GM12878 (cell line): Measurements from ENCODE around the gene AKAP9.

Source experiments
- ATF3 ChIP-seq: IDR thresholded peaks from 2 replicates; pipeline ENCODE4 v1.6.1; 2011; ENCODE audit warnings: low read depth, mild to moderate bottlenecking, low read length, moderate library complexity, borderline replicate concordance; ENCODE audit errors: extremely low read depth
- CTCF ChIP-seq, 3 experiments: IDR thresholded peaks in 2 of 3; conservative IDR thresholded peaks in 1 of 3; 2 replicates each; pipeline ENCODE4 v1.5.1; 2011; ENCODE audit warnings: low read depth in 3 of 3, low read length in 3 of 3, mild to moderate bottlenecking in 3 of 3, control low read depth in 2 of 3, moderate library complexity in 2 of 3, inconsistent platforms in 1 of 3, mixed read lengths in 1 of 3; ENCODE audit not compliant: control insufficient read depth in 2 of 3, insufficient read depth in 1 of 3; ENCODE audit errors: extremely low read depth in 1 of 3
- CUX1 ChIP-seq: IDR thresholded peaks from 2 replicates; pipeline ENCODE4 v1.6.1; 2012; ENCODE audit warnings: improper control_type of control experiment, low read depth, low read length; ENCODE audit not compliant: insufficient replicate concordance
- IRF3 ChIP-seq: fragments of 450-650 bp; IDR thresholded peaks from 2 replicates; pipeline ENCODE4 v1.6.1; 2014; ENCODE audit warnings: mild to moderate bottlenecking
- JUND ChIP-seq: IDR thresholded peaks from 2 replicates; pipeline ENCODE4 v1.6.1; 2012; ENCODE audit warnings: low read depth, mild to moderate bottlenecking, low read length, improper control_type of control experiment, moderate library complexity
- POLR2A ChIP-seq: IDR thresholded peaks from 2 replicates; pipeline ENCODE4 v1.6.1; 2011; ENCODE audit warnings: low read depth, mild to moderate bottlenecking, low read length
- POLR2AphosphoS5 ChIP-seq: IDR thresholded peaks from 2 replicates; pipeline ENCODE4 v1.6.1; 2011; ENCODE audit warnings: mild to moderate bottlenecking, low read length, inconsistent platforms
- RCOR1 ChIP-seq: conservative IDR thresholded peaks from 2 replicates; pipeline ENCODE4 v1.6.1; 2012; ENCODE audit warnings: low read depth, low read length, improper control_type of control experiment
- TAF1 ChIP-seq: IDR thresholded peaks from 2 replicates; pipeline ENCODE4 v1.6.1; 2011; ENCODE audit warnings: mild to moderate bottlenecking, low read depth, low read length, borderline replicate concordance
- TCF7 ChIP-seq: IDR thresholded peaks from 2 replicates; pipeline ENCODE4 v1.6.1; 2014; ENCODE audit warnings: antibody characterized with exemption, borderline replicate concordance

- TF ChIP-seq ATF3 (no peak), TAF1 (no peak), IRF3 (no peak), CUX1 (no peak), TCF7 (no peak), CTCF (IDR thresholded peaks at IDR 0.05 in 2 of 3, conservative IDR thresholded peaks at IDR 0.05 in 1 of 3; ENCODE audit: control insufficient read depth in 2 of 3, extremely low read depth in 1 of 3, insufficient read depth in 1 of 3, low read depth in 3 of 3, low read length in 3 of 3) (no peak), RCOR1 (no peak), POLR2A (no peak), POLR2AphosphoS5 (no peak), JUND (no peak)
These were observed 59.2 kb downstream of the AKAP9 start for GRCh38 chr7:91999631-92000565.
